Activated CD4-positive, alpha-beta T cell treated with anti-CD3 and anti-CD28 coated beads for 24 hours (primary cell): ENCODE results near the gene CHST11.
"Not testable (repeated sequence)": the region's sequence is repeated elsewhere in the genome, so short reads cannot be mapped to it uniquely, and the experiment has no call there.

Source experiments
- DNase-seq, 2 donors: peaks; one replicate each; pipeline ENCODE4 v3.0.0-alpha.2; 2020; ENCODE audit warnings: low read depth in 2 of 2

CHST11 gene

DNA sequence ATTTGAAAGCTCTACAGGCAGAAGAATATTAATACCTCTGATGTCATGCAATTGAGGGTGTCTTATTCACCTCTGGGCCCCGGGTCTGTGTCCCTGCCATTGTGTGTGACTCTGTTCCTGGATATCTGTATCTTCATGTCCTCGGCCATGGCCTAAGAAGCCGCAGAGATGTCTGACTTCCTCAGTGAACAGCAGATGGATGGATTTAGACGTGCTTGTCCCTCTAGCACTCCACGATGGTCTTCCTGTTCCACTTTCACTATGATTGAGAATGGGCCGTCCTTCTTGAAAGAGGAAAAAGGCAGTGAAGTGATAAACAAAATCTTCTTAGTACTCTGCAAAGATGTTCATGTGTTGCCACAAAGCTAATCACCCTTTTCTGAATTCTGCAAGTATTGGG is 283.9 kb downstream of the CHST11 start:
- DNase-seq, result no peak

- DNase-seq, result no peak
Measured at GRCh38 chr12:104741077-104741476, 284.3 kb downstream of the CHST11 start.

GRCh38 chr12:104741497-104742367 is 285.0 kb downstream of the CHST11 start:
- DNase-seq, result no peak

- no peak for DNase-seq
Measured at GRCh38 chr12:104742551-104743201, 285.9 kb downstream of the CHST11 start.

DNA sequence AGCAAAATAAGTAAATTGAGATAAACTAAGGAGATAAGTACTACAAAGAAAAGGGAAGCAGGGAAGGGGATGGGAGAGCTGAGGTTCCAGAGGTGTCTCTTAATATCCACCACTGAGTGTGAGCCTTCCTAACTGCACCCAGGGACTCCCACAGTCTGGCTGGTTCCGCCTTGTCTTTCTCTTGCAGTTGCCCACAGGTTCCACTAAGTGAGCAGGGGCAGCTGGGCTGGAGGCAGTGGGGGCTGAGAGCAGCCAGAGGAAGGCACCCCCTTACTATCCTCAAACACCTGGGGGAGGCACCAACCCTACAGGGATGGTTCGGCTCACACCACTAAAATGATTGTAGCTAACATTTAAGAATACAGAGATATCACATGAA is 286.4 kb downstream of the CHST11 start:
- no peak for DNase-seq

DNA sequence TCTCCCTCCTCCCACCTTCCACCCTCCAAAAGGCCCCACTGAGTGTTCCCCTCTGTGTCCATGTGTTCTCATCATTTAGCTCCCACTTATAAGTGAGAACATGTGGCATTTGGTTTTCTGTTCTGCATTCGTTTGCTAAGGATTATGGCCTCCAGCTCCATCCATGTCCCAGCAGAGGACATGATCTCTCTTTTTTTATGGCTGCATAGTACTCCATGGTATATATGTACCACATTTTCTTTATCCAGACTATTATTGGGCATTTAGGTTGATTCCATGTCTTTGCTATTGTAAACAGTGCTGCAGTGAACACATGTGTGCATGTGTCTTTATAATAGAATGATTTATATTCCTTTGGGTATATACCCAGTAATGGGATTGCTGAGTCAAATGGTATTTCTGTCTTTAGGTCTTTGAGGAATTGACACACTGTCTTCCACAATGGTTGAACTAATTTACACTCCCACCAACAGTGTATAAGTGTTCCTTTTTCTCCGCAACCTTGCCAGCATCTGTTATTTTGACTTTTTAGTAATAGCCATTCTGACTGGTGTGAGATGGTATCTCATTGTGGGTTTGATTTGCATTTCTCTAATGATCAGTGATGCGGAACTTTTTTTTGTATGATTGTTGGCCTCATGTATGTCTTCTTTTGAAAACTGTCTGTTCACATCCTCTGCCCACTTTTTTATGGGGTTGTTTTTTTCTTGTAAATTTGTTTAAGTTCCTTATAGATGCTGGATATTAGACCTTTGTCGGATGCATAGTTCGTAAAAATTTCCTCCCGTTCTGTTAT is 287.2 kb downstream of the CHST11 start:
- DNase-seq, result not testable (repeated sequence)

DNA sequence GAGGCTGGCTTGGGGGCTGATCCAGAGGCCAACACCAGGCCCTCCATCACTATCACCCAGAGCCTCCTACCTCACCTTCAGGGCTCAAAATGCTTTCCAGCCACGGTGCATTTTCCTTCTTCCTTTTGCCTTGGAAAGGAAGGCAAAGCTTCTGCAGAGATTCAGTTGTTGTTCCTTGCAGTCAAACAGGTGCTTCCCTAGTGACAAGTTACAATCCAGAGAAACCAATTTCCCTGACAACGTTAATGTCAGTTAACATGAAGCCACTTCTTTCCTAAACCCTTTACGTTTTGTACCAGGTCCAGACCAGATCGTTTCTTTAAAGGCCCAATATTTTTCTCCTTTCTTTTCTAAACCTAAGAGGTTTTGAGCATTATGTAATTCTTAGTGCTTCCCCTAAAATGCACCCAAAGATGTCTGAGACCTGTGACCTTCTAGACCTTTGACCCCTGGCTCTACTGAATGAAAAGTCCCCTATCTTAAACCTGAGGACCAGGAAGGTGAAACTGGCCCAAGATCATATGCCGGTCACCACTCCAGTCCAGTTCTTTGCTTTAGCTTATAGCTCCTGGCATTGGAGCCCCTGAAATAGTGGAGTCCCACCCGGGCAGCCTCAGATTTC is 289.8 kb downstream of the CHST11 start:
- DNase-seq, result no peak

DNA sequence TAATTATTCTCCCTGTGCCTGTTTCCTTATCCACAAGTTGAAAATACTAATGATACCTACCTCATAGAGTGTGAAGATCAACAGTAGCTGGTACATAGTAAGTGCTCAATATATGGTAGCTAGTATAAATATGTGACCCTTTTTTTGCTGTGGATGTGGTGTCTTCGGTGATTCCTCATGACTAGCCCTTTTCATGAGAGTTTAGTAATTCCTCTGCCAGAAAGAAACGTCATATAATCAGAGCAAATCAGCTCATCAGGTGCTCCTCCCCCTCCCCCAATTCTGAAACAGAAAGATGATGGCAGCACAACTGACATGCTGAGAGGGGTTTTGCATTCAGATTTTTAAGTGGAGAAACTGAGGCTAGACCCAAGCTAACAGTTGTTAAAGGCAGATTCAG is 290.6 kb downstream of the CHST11 start:
- DNase-seq, result no peak

- DNase-seq, result no peak
Measured at GRCh38 chr12:104747955-104748354, 291.2 kb downstream of the CHST11 start.

- no peak for DNase-seq
Measured at GRCh38 chr12:104748356-104748755, 291.6 kb downstream of the CHST11 start.

DNA sequence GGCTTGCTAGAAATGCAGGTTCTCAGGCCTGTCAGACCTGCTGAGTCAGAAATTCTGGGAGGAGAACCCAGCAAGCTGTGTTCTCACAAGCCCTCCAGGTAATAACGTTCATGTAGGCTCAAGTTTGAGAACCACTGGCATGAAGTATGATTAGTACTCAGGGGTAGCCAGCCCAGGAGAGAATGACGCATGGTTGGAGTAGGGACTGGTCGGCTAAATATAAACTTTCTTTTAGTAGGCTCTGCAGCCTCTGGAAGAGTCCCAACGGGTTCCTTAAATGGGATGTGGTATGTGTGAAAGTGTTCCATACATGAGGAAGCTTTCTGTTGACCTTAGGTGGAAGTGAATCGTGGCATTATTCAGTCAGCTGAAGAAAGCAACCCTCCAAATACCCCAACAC is 292.0 kb downstream of the CHST11 start:
- DNase-seq, result no peak

- no peak for DNase-seq
Measured at GRCh38 chr12:104749545-104749944, 292.8 kb downstream of the CHST11 start.

DNA sequence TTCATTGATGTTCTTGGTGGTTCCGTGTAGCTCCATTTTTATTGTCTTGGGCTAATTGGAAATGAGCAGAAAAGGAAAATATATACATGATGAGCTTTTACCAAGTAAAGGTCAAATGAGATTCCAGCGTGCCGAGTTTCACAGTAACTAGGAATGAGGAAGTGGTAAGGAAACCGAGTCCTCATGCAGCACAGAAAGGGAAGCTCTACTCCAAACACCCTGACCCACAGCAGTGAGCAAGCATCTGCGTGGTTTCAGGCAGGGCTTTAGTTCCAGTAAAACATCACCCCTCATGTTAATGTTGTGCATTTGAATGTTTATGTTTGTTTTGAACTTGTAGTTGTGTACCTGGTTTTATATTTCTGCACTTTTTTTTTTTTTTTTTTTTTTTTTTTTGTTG is 293.3 kb downstream of the CHST11 start:
- DNase-seq, result no peak

DNA sequence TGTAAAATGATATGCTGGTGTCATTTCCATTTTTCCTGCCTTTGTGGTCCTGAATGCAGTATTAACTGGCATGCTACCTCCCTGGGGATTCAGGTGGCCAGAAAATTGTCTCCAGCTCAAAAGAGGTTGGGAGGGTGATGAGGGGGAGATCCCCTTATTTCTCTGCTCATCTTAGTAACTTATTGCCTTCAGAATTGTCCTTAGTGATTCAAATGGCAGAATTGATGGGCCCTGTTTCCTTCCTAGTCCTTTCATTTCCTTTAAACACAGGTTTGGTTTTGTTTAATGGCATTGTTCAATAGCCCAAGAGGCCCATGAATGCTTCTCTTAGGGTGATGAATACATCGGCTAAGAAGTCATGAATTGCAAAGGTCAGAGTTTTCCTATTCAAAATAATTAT is 294.4 kb downstream of the CHST11 start:
- no peak for DNase-seq

DNA sequence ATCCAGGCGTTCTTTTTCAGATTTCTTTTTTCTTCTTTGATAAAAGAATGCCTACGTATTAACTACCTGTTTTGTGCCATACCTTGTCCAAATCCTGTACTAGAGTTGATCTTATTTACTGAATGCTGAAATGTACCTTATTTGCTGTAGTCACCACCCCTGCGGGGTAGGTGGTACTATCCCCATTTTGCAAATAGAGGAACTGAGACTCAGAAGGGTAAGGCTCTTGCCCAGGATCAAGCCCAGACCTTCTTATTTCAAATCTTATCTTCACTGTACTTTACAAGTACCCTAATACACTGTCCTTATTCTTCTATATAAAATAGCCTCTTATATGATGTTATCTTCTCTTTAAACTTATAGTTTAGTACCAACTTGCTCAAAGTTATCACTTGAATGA is 294.8 kb downstream of the CHST11 start:
- no peak for DNase-seq

- no peak for DNase-seq
Measured at GRCh38 chr12:104752016-104752415, 295.3 kb downstream of the CHST11 start.

DNA sequence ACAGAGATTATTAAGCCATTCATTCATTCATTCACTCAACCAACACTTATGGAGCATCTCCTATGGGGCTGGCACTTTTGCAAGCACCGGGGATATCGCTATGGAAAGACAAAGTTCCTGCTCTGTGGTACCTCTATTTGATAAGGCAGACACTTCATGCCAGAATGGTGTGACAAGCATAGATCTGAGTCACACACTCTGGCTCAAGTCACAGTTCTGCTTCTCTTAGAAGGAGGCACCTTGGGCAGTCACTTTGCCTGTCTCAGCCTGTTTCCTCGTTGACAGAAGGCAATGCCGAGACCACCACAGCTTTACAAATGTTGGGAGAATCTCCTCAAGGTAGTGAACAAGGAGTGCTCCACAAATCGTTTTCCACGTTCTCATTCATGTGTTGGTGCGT is 296.1 kb downstream of the CHST11 start:
- no peak for DNase-seq

GRCh38 chr12:104756901-104757300 is 300.2 kb downstream of the CHST11 start:
- no peak for DNase-seq

- DNase-seq, result no peak
Measured at GRCh38 chr12:104758771-104759170, 302.0 kb downstream of the CHST11 start.

DNA sequence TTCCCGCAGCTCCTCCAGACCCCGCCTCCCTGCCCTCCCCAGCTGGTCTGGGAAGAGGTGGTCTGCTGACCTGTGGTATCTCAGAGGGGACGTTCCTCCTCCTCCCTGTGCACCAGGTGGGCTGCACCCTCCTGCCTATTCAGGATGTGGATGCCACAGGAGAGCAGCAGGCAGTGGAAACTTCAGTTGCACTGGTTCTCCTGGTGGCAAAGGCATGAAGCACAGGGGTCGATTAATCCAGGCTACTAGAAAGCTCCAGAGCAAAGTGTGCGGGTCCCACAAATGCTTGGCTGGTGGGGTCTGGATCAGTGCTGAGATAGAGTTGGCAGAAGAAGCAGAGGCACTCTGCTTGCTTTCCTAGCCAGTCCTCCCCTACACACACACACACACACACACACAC is 304.3 kb downstream of the CHST11 start:
- DNase-seq, result no peak

- no peak for DNase-seq
Measured at GRCh38 chr12:104761611-104762010, 304.9 kb downstream of the CHST11 start.

DNA sequence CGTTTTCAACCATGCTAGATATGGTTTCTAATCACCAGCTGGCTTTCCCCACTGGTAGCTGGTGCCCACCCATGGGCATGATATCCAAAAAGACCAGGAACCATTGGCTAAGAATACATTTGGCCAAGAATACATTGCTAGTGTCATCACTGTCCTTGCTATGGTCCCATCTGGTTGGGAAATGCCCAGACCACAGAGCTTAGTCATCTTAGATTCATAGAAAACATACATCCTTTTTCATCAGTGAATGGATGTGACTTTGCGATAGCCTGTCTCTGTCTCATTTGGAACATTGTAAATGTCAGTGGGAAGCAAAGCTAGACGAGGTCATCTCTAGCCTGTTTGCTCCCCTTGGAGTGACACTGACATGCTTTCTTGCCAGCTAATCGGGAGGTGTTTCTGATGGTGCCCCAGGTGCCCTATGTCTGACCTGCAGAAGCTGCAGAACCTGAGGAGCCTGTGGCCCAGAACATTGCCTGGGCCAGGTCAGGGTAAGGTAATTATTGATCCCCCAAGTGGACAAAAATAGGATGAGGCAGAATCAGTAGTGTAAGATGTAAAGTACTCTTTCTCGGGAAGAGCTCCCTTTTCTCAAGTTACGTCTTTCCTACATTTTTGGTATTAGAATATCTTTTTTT is 306.5 kb downstream of the CHST11 start:
- DNase-seq, result no peak
